IMR-90 (cell line): ENCODE measurements around the gene ARHGAP15. TPM values are rescaled to one million over a fixed set of nuclear protein-coding genes. Genes with fewer than 3 reads are reported as not detected.

Experiments
- ATAC-seq: fragments of 200-7000 bp; cut with Tn5 transposase; 2 replicates; pipeline ENCODE4 v1.9.1; 2020; ENCODE audit warnings: low read depth, mild to moderate bottlenecking, moderate library complexity
- BruUV-seq: library from RNA; stranded (reverse); fragments of 400-500 nt; replicated peaks from 2 replicates; lab custom pipeline; 2021; lab: Mats Ljungman, UMichigan
- CTCF ChIA-PET: fragments of 300-600 bp; formaldehyde crosslinking; extraction: SDS; loops from one replicate; lab custom pipeline; 2021; ENCODE audit warnings: antibody characterized with exemption; lab: Yijun Ruan, JAX
- POLR2A ChIA-PET: fragments of 300-600 bp; sonication (Branson Sonifier 250); formaldehyde crosslinking; loops from one replicate; lab custom pipeline; 2022; ENCODE audit warnings: antibody characterized with exemption; ENCODE audit not compliant: unreplicated experiment; lab: Charles Lee
- DNase-seq: peaks from one replicate; pipeline ENCODE4 v3.0.0; 2013
- H2AFZ ChIP-seq: replicated peaks from 2 replicates; pipeline ENCODE3; 2013; ENCODE audit warnings: low read length, mild to moderate bottlenecking; ENCODE audit not compliant: poor library complexity
- H2AK5ac ChIP-seq: 2 replicates; pipeline ENCODE4 v1.6.1; 2013; ENCODE audit warnings: low read depth, low read length, inconsistent platforms
- H2AK9ac ChIP-seq: replicated peaks from 2 replicates; pipeline ENCODE3; 2013; ENCODE audit warnings: mild to moderate bottlenecking, low read depth, low read length, moderate library complexity; ENCODE audit not compliant: poor library complexity
- H2BK120ac ChIP-seq: 2 replicates; pipeline ENCODE4 v1.6.1; 2013; ENCODE audit warnings: low read depth, low read length, inconsistent platforms
- H2BK15ac ChIP-seq: 3 replicates; pipeline ENCODE4 v1.6.1; 2013; ENCODE audit warnings: low read depth, low read length, inconsistent platforms
- H2BK20ac ChIP-seq: 2 replicates; pipeline ENCODE4 v1.6.1; 2013; ENCODE audit warnings: low read depth, mild to moderate bottlenecking, inconsistent platforms, low read length, moderate library complexity
- H2BK5ac ChIP-seq: 2 replicates; pipeline ENCODE4 v1.6.1; 2013; ENCODE audit warnings: mild to moderate bottlenecking, low read depth, low read length, inconsistent platforms; ENCODE audit not compliant: poor library complexity, severe bottlenecking
- H3K14ac ChIP-seq: replicated peaks from 2 replicates; pipeline ENCODE4 v1.6.1; 2013; ENCODE audit warnings: low read depth, low read length, inconsistent platforms
- H3K18ac ChIP-seq: 2 replicates; pipeline ENCODE4 v1.6.1; 2013; ENCODE audit warnings: low read depth, low read length, control low read depth
- H3K23ac ChIP-seq: 2 replicates; pipeline ENCODE4 v1.6.1; 2013; ENCODE audit warnings: low read depth, low read length, inconsistent platforms
- H3K27ac ChIP-seq: 2 replicates; pipeline ENCODE4 v1.5.1; 2013; ENCODE audit warnings: mild to moderate bottlenecking, control low read depth, low read length; ENCODE audit not compliant: insufficient read depth
- H3K27me3 ChIP-seq: 2 replicates; pipeline ENCODE4 v1.6.1; 2013; ENCODE audit warnings: low read length; ENCODE audit not compliant: control insufficient read depth, insufficient read depth
- H3K36me3 ChIP-seq: 2 replicates; pipeline ENCODE4 v1.6.1; 2013; ENCODE audit warnings: low read length, mixed read lengths; ENCODE audit not compliant: control insufficient read depth, insufficient read depth
- H3K4ac ChIP-seq: 2 replicates; pipeline ENCODE4 v1.6.1; 2013; ENCODE audit warnings: low read depth, low read length, inconsistent platforms
- H3K4me1 ChIP-seq: 2 replicates; pipeline ENCODE4 v1.6.1; 2013; ENCODE audit warnings: low read length, mixed read lengths; ENCODE audit not compliant: control insufficient read depth, insufficient read depth
- H3K4me2 ChIP-seq: 2 replicates; pipeline ENCODE4 v1.6.1; 2013; ENCODE audit warnings: low read depth, mild to moderate bottlenecking, control low read depth, low read length, moderate library complexity
- H3K4me3 ChIP-seq: 2 replicates; pipeline ENCODE4 v1.5.1; 2013; ENCODE audit warnings: low read depth, mild to moderate bottlenecking, control low read depth, low read length, moderate library complexity; ENCODE audit not compliant: insufficient read depth
- H3K56ac ChIP-seq: 2 replicates; pipeline ENCODE4 v1.6.1; 2013; ENCODE audit warnings: low read length, inconsistent platforms; ENCODE audit not compliant: insufficient read depth; ENCODE audit errors: extremely low read depth
- H3K79me1 ChIP-seq, 2 experiments: 2 replicates each; pipeline ENCODE4 v1.6.1; 2013; ENCODE audit warnings: low read length in 2 of 2, inconsistent platforms in 1 of 2, low read depth in 1 of 2
- H3K9ac ChIP-seq: 2 replicates; pipeline ENCODE4 v1.6.1; 2013; ENCODE audit warnings: low read depth, low read length, control low read depth
- H3K9me1 ChIP-seq: 2 replicates; pipeline ENCODE4 v1.6.1; 2013; ENCODE audit warnings: low read length, inconsistent platforms; ENCODE audit not compliant: insufficient read depth
- H3K9me3 ChIP-seq: 2 replicates; pipeline ENCODE4 v1.6.1; 2013; ENCODE audit warnings: low read length; ENCODE audit not compliant: control insufficient read depth, insufficient read depth
- H4K20me1 ChIP-seq: 2 replicates; pipeline ENCODE4 v1.6.1; 2013; ENCODE audit warnings: low read length, inconsistent platforms; ENCODE audit not compliant: insufficient read depth
- H4K5ac ChIP-seq: 2 replicates; pipeline ENCODE4 v1.6.1; 2013; ENCODE audit warnings: mild to moderate bottlenecking, low read depth, low read length, control low read depth
- H4K8ac ChIP-seq, 2 experiments: 2 replicates each; pipeline ENCODE4 v1.6.1; 2013; ENCODE audit warnings: low read depth in 2 of 2, low read length in 2 of 2, control low read depth in 1 of 2, inconsistent platforms in 1 of 2
- H4K91ac ChIP-seq: 2 replicates; pipeline ENCODE4 v1.6.1; 2013; ENCODE audit warnings: low read depth, low read length, inconsistent platforms; ENCODE audit not compliant: insufficient read depth
- BHLHE40 ChIP-seq: fragments of 150-350 bp; IDR thresholded peaks from 2 replicates; pipeline ENCODE4 v1.6.1; 2016; ENCODE audit warnings: mild to moderate bottlenecking, low read depth, low read length
- CHD1 ChIP-seq: IDR thresholded peaks from 2 replicates; pipeline ENCODE4 v1.6.1; 2012; ENCODE audit warnings: low read depth, low read length, improper control_type of control experiment
- POLR2A ChIP-seq: IDR thresholded peaks from 2 replicates; pipeline ENCODE4 v1.6.1; 2012; ENCODE audit warnings: mild to moderate bottlenecking, low read depth, low read length
- RAD21 ChIP-seq: IDR thresholded peaks from 2 replicates; pipeline ENCODE4 v1.6.1; 2012; ENCODE audit warnings: low read length, improper control_type of control experiment
- RFX5 ChIP-seq: IDR thresholded peaks from 2 replicates; pipeline ENCODE4 v1.8.0; 2012; ENCODE audit warnings: low read depth, mild to moderate bottlenecking, low read length, moderate library complexity
- SMC3 ChIP-seq: fragments of 150-350 bp; IDR thresholded peaks from 2 replicates; pipeline ENCODE4 v1.6.1; 2016; ENCODE audit warnings: low read depth, mild to moderate bottlenecking, antibody characterized with exemption, low read length, moderate library complexity
- WGBS, 2 experiments: methylation state at CpG; one replicate each; pipeline versions ENCODE4 v1.1.5 to v1.1.7; 2013; ENCODE audit warnings: missing lambda C conversion rate in 2 of 2; ENCODE audit not compliant: insufficient read length in 1 of 2; ENCODE audit errors: extremely low coverage in 2 of 2; 5-methylcytosine and 5-hydroxymethylcytosine counted together
- dilution Hi-C: fragments of 300-500 bp; cut with HindIII; formaldehyde crosslinking; loops from one replicate; pipeline ENCODE4 v1.14.3; 2018; ENCODE audit warnings: low sequenced_read_pairs; ENCODE audit not compliant: unreplicated experiment
- in situ Hi-C: fragments of 300-500 bp; cut with MboI; formaldehyde crosslinking; loops from 3 replicates; pipeline ENCODE4 v1.14.3; 2019; ENCODE audit warnings: low sequenced_read_pairs, inconsistent platforms, mixed read lengths
- intact Hi-C: fragments of 100-400 bp; cut with micrococcal nuclease; formaldehyde crosslinking; loops from 2 replicates; pipeline ENCODE4 v1.10.0; 2022
- polyA plus RNA-seq, 3 experiments: library from polyadenylated mRNA; depleted of rRNA; stranded (reverse); fragments of >200 nt; gene quantifications; 2 replicates each; pipeline ENCODE4 v1.2.3, GENCODE V29; 2012; ENCODE audit warnings: low replicate concordance in 1 of 3
- total RNA-seq: library from RNA; depleted of rRNA; stranded (reverse); fragments of >200 nt; gene quantifications from 2 replicates; pipeline ENCODE4 v1.2.3, GENCODE V29; 2012
- TF ChIP-seq, protein P1 (sequence below): conservative IDR thresholded peaks from 2 replicates; pipeline ENCODE4 v1.5.1; 2012; ENCODE audit warnings: mild to moderate bottlenecking, low read depth, low read length, improper control_type of control experiment

ARHGAP15 gene
- total and polyA plus RNA-seq, 2 of the 4 experiments (the other 2 are of a cell fraction): not detected

DNA sequence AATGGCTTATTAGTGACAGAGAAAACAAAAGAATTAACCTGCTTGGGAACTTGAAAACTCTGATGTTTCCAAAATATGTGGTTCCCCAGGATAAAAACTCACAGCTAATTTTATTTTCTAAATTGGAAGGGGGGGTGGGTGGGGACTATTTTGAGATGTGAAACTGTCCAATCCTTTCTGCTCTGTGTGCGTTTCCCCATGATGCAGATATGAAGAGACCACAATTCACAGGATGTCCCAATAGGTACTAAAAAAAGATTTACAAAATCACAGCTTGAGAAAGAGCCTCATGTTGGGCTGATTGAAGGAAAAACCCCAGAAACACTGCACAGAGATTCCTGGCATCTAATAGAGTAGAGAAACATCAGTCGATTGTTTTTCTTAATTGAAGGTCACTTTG is 273.2 kb downstream of the ARHGAP15 start:
- Histone ChIP-seq H3K36me3 (no peaks in the 10 kb centered on the region), H2BK20ac (no peak overlapping the region), H3K79me1 (no peaks in the 10 kb centered on the region), H3K27ac (no peak overlapping the region), H3K4me2 (no peak overlapping the region), H4K20me1 (no peaks in the 10 kb centered on the region), H3K23ac (no peak overlapping the region), H3K56ac (no peak overlapping the region), H2AFZ (no peak overlapping the region), H3K9me3 (no peaks in the 10 kb centered on the region), H4K5ac (no peak overlapping the region), H2BK15ac (no peak overlapping the region), H3K9ac (no peak overlapping the region), H2AK9ac (no peak overlapping the region), H3K4ac (no peak overlapping the region), H3K4me3 (no peak overlapping the region), H2BK120ac (no peak overlapping the region), H3K14ac (no peak overlapping the region), H4K91ac (no peak overlapping the region), H3K18ac (no peak overlapping the region), H3K9me1 (no peaks in the 10 kb centered on the region), H2AK5ac (no peak overlapping the region), H3K4me1 (peaks cover 7% of the 10 kb centered on the region), H3K27me3 (no peaks in the 10 kb centered on the region), H4K8ac (no peak overlapping the region), H2BK5ac (no peak overlapping the region)
- intact Hi-C loops (no loop called here), dilution Hi-C loops (no loop called here), in situ Hi-C loops (no loop called here)
- no CpG with 5 or more reads among the region's 2 CpGs for WGBS, 2 experiments
- ATAC-seq: no peak
- BruUV-seq: no TSS peak
- CTCF ChIA-PET: no interaction called here
- no peak for DNase-seq
- POLR2A ChIA-PET: no interaction called here
- no peak for TF ChIP-seq CHD1
- TF ChIP-seq BHLHE40: no peak
- no peak for TF ChIP-seq POLR2A
- no peak for TF ChIP-seq RAD21
- no peak for TF ChIP-seq SMC3
- no peak for TF ChIP-seq RFX5
- TF ChIP-seq, protein P1, sequence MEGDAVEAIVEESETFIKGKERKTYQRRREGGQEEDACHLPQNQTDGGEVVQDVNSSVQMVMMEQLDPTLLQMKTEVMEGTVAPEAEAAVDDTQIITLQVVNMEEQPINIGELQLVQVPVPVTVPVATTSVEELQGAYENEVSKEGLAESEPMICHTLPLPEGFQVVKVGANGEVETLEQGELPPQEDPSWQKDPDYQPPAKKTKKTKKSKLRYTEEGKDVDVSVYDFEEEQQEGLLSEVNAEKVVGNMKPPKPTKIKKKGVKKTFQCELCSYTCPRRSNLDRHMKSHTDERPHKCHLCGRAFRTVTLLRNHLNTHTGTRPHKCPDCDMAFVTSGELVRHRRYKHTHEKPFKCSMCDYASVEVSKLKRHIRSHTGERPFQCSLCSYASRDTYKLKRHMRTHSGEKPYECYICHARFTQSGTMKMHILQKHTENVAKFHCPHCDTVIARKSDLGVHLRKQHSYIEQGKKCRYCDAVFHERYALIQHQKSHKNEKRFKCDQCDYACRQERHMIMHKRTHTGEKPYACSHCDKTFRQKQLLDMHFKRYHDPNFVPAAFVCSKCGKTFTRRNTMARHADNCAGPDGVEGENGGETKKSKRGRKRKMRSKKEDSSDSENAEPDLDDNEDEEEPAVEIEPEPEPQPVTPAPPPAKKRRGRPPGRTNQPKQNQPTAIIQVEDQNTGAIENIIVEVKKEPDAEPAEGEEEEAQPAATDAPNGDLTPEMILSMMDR: no peak
